ENCODE measurements around the gene UPF3A.
"Not testable (repeated sequence)": the region's sequence is repeated elsewhere in the genome, so short reads cannot be mapped to it uniquely, and the experiment has no call there.

Gene UPF3A

DNA sequence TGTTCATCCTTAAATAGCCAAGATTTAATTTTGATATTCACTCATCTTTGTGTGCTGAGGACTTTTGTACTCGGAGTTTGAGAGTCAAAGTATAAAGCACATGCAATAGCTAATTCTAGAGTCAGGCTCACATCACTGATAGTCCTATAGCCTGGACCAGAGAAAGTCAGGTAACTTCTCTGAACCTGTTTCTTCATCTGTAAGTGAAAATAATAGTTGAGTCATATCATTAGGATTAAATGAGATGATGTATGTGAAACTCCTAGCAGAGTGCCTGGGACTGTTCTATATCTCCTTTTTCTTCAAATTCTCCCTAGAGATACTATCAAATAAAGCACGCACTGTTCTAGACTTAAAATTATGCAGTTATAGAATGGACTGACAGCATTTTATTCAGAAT lies 41.9 kb downstream of the UPF3A start:
- no peaks in the 10 kb centered on the region for H3K9me3 ChIP-seq (ENCODE audit: control insufficient read depth, insufficient read depth, low read length)
- H3K36me3 ChIP-seq (ENCODE audit: insufficient read depth, low read length), result peaks cover 29% of the 10 kb centered on the region
- H3K9ac ChIP-seq (ENCODE audit: low read depth, low read length), result no peak overlapping the region
- H3K4me1 ChIP-seq (ENCODE audit: insufficient read depth, low read length), result no peaks in the 10 kb centered on the region

DNA sequence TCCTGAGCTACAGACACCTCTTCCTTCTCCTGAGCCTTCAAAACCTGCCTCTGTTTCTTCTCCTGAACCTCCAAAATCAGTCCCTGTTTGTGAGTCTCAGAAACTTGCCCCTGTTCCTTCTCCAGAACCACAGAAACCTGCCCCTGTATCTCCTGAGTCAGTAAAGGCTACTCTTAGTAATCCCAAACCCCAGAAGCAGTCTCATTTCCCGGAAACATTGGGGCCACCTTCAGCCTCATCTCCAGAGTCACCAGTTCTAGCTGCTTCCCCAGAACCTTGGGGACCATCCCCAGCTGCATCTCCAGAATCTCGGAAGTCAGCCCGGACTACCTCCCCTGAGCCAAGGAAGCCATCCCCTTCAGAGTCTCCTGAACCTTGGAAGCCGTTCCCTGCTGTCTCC lies 42.9 kb downstream of the UPF3A start:
- Histone ChIP-seq H3K36me3 (ENCODE audit: insufficient read depth, low read length) (peaks cover 29% of the 10 kb centered on the region), H3K4me1 (ENCODE audit: insufficient read depth, low read length) (no peaks in the 10 kb centered on the region), H3K9me3 (ENCODE audit: control insufficient read depth, insufficient read depth, low read length) (no peaks in the 10 kb centered on the region), H3K9ac (ENCODE audit: low read depth, low read length) (no peak overlapping the region)

DNA sequence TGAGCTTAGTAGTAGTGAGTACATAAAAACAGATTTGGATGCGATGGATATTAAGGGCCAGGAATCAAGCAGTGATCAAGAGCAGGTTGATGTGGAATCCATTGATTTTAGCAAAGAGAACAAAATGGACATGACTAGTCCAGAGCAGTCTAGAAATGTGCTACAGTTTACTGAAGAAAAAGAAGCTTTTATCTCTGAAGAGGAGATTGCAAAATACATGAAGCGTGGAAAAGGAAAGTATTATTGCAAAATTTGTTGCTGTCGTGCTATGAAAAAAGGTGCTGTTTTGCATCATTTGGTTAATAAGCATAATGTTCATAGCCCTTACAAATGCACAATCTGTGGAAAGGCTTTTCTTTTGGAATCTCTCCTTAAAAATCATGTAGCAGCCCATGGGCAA lies 44.3 kb downstream of the UPF3A start:
- H3K9ac ChIP-seq (ENCODE audit: low read depth, low read length), result no peak overlapping the region
- H3K4me1 ChIP-seq (ENCODE audit: insufficient read depth, low read length), result no peaks in the 10 kb centered on the region
- H3K9me3 ChIP-seq (ENCODE audit: control insufficient read depth, insufficient read depth, low read length), result no peaks in the 10 kb centered on the region
- H3K36me3 ChIP-seq (ENCODE audit: insufficient read depth, low read length), result peaks cover 29% of the 10 kb centered on the region

DNA sequence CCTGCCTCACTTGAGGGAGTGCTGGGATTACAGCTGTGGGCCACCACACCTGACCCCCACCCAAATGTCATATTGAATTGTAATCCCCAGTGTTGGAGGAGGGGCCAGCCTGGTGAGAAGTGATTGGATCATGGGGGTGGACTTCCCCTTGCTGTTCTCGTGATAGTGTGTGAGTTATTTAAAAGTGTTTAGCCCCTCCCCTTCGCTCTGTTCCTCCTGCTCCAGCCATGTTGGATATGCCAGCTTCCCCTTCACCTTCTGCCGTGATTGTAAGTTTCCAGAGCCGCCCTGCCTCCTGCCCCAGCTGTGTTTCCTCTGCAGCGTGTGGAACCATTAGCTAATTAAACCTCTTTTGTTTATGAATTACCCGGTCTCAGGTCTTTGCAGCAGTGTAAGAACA lies 46.6 kb downstream of the UPF3A start:
- no peaks in the 10 kb centered on the region for H3K4me1 ChIP-seq (ENCODE audit: insufficient read depth, low read length)
- no peak overlapping the region for H3K9ac ChIP-seq (ENCODE audit: low read depth, low read length)
- H3K9me3 ChIP-seq (ENCODE audit: control insufficient read depth, insufficient read depth, low read length), result no peaks in the 10 kb centered on the region
- peaks cover 25% of the 10 kb centered on the region for H3K36me3 ChIP-seq (ENCODE audit: insufficient read depth, low read length)

- H3K9me3 ChIP-seq (ENCODE audit: control insufficient read depth, insufficient read depth, low read length), result no peaks in the 10 kb centered on the region
- H3K9ac ChIP-seq (ENCODE audit: low read depth, low read length), result no peak overlapping the region
- H3K36me3 ChIP-seq (ENCODE audit: insufficient read depth, low read length), result peaks cover 24% of the 10 kb centered on the region
- H3K4me1 ChIP-seq (ENCODE audit: insufficient read depth, low read length), result no peaks in the 10 kb centered on the region
Observed at GRCh38 chr13:114328595-114328994, 47.2 kb downstream of the UPF3A start.

DNA sequence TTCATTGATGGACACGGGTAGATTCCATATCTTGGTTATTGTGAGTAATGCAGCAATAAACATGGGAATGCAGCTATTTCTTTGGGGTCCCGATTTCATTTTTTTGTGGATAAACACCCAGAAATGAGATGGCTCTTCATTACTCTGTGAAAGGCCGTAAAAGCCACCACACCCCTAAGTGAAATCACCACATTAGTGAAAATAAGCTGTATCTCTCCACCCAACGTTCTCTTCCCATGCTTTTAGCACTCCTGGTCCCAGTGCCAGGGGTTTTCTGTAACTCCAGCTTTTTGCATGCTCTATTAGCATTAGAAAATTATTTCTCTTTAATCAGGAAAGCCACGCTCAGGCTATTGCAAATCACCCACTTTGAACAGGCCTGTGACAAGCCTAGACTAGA lies 48.7 kb downstream of the UPF3A start:
- H3K9ac ChIP-seq (ENCODE audit: low read depth, low read length), result no peak overlapping the region
- H3K9me3 ChIP-seq (ENCODE audit: control insufficient read depth, insufficient read depth, low read length), result no peaks in the 10 kb centered on the region
- H3K36me3 ChIP-seq (ENCODE audit: insufficient read depth, low read length), result peaks cover 10% of the 10 kb centered on the region
- H3K4me1 ChIP-seq (ENCODE audit: insufficient read depth, low read length), result no peaks in the 10 kb centered on the region

DNA sequence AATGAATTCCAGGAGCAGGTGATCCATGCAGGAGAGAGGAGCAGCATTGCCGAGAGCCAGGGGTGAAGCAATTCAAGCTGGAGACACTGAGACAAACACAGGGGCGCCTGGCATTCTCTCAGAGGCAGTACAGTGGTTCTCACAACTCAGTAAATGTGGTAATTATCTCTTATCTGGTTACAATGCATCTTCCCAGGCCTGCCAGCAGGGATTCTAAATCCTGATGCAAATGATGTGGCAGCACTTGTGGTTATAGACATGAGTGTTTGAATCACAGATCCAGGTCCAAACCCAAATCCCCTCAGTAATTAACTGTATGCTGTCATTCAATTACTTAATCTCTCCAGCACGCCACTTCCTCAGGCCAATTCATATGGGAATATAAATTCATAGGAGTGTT lies 52.5 kb downstream of the UPF3A start:
- not testable (repeated sequence) for H3K9ac ChIP-seq (ENCODE audit: low read depth, low read length); H3K4me1 ChIP-seq (ENCODE audit: insufficient read depth, low read length); H3K9me3 ChIP-seq (ENCODE audit: control insufficient read depth, insufficient read depth, low read length); H3K36me3 ChIP-seq (ENCODE audit: insufficient read depth, low read length)

DNA sequence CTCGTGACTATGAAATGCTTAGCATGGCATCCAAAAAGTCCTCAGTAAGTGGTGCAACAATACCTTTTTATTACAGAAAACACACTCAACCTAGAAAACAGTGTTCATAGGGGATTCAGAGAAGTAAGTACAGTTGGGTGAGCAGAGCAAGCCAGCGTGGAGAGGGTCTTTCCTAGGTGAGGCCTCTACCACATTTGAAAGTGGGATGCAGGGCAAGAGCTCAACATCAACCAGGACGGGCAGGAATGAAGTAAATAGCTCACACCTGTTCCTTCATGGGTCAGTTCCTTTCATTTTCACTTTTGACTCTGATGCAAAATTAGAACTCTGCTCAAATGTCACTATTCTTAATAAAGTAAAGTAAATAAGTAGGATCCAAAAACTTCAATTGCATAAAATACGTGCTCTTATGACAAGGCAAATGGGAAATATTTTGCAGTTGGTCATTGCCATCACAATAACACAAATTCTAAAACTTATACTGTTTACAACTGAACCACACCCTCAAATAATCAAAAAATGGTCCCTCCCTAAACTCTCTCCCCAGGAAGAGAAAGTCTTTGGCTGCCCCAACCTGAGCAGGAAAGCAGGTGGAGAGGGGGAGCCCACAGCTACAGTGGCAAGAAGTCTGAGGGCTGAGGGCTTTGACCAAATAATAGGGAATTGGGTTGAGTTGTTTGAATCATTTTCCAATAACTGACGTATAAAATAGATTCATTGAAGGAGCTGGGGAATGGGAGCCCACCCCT lies 53.1 kb downstream of the UPF3A start:
- no peaks in the 10 kb centered on the region for H3K4me1 ChIP-seq (ENCODE audit: insufficient read depth, low read length)
- no peak overlapping the region for H3K9ac ChIP-seq (ENCODE audit: low read depth, low read length)

DNA sequence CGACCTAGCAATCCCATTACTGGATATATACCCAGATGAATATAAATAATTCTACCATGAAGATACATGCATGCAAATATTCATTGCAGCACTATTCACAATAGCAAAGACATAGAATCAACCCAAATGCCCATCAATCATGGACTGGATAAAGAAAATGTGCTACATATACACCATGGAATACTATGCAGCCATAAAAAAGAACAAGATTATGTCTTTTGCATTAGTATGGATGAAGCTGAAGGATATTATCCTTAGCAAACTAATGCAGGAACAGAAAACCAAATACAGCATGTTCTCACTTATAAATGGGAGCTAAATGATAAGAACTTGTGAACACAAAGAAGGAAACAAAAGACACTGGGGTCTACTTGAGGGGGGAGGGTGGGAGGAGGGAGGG lies 55.1 kb downstream of the UPF3A start:
- not testable (repeated sequence) for H3K4me1 ChIP-seq (ENCODE audit: insufficient read depth, low read length); H3K36me3 ChIP-seq (ENCODE audit: insufficient read depth, low read length)

More for the DNA sequence above, 53.1 kb downstream of the UPF3A start:
- no peaks in the 10 kb centered on the region for H3K9me3 ChIP-seq (ENCODE audit: control insufficient read depth, insufficient read depth, low read length)
- no peaks in the 10 kb centered on the region for H3K36me3 ChIP-seq (ENCODE audit: insufficient read depth, low read length)

DNA sequence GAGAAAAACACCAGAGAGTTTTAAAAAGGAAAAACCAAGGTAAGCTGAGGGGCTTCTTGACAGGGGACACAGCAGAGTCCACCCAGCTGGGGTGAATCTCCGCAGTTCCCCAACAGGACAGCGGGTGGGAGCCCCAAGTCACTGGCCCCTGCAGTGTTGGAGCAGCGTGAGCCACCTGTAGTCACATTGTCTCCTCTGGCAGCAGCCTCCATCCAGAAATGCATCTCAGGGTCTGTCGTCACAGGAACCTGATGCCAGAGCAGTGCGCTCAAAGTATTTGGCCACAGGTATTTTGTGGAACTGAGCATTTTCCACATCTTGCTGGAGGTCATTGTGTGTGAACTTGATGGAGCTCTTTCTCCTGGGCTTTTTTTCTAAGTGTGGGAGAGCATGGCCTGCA lies 57.6 kb downstream of the UPF3A start:
- H3K36me3 ChIP-seq (ENCODE audit: insufficient read depth, low read length), result no peaks in the 10 kb centered on the region
- H3K9ac ChIP-seq (ENCODE audit: low read depth, low read length), result no peak overlapping the region
- no peaks in the 10 kb centered on the region; the same call in 1 of the 2 replicates for H3K9me3 ChIP-seq (ENCODE audit: control insufficient read depth, insufficient read depth, low read length)
- no peaks in the 10 kb centered on the region for H3K4me1 ChIP-seq (ENCODE audit: insufficient read depth, low read length)

More for the DNA sequence above, 55.1 kb downstream of the UPF3A start:
- H3K9me3 ChIP-seq (ENCODE audit: control insufficient read depth, insufficient read depth, low read length); H3K9ac ChIP-seq (ENCODE audit: low read depth, low read length): not testable (repeated sequence)

- no peaks in the 10 kb centered on the region; the same call in 1 of the 2 replicates for H3K9me3 ChIP-seq (ENCODE audit: control insufficient read depth, insufficient read depth, low read length)
- no peaks in the 10 kb centered on the region for H3K36me3 ChIP-seq (ENCODE audit: insufficient read depth, low read length)
- H3K4me1 ChIP-seq (ENCODE audit: insufficient read depth, low read length), result no peaks in the 10 kb centered on the region
- no peak overlapping the region for H3K9ac ChIP-seq (ENCODE audit: low read depth, low read length)
Observed at GRCh38 chr13:114339857-114340534, 58.6 kb downstream of the UPF3A start.

DNA sequence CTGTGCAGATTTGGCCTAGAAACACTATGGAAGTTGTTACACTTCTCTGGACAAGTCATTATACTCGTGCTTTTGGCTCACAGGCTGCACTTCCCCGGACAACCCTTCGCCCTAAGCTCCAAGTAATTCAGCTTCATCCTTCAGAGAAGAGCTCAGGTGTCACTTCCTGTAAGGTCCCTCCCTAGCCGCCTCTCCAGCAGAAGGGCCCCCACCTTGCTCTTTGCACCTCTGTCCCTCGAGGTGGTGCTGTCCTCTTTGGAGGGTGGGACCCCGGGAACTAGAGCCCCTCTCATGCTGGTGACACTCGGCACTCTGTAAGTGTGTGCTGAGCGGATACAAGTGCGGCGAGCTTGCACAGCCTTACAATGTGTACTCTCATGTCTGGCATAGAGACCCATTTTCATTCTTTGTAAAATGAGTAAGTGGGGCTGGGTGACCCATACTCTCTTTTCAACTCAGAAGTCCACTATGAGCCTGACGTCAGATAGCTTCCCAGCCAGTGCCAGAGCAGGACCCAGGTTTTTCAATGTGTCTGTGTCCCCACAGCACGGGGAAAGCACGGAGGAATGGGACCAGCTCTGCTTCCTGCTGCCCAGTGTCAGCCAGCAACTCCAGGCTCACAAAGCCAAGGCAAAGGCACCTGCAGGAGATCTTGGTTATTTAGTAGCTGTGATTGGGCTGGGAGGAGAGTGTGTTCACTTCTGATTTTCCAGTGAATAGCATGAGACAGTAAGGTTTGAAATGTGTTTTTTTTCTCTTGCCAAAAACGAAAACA lies 59.8 kb downstream of the UPF3A start:
- no peaks in the 10 kb centered on the region for H3K36me3 ChIP-seq (ENCODE audit: insufficient read depth, low read length)
- no peak overlapping the region for H3K9ac ChIP-seq (ENCODE audit: low read depth, low read length)
- H3K9me3 ChIP-seq (ENCODE audit: control insufficient read depth, insufficient read depth, low read length), result no peaks in the 10 kb centered on the region; the same call in 1 of the 2 replicates

GRCh38 chr13:114347256-114347655 lies 65.9 kb downstream of the UPF3A start:
- H3K9ac ChIP-seq (ENCODE audit: low read depth, low read length); H3K36me3 ChIP-seq (ENCODE audit: insufficient read depth, low read length); H3K4me1 ChIP-seq (ENCODE audit: insufficient read depth, low read length); H3K9me3 ChIP-seq (ENCODE audit: control insufficient read depth, insufficient read depth, low read length): not testable (repeated sequence)

More for the DNA sequence above, 59.8 kb downstream of the UPF3A start:
- H3K4me1 ChIP-seq (ENCODE audit: insufficient read depth, low read length), result no peaks in the 10 kb centered on the region

DNA sequence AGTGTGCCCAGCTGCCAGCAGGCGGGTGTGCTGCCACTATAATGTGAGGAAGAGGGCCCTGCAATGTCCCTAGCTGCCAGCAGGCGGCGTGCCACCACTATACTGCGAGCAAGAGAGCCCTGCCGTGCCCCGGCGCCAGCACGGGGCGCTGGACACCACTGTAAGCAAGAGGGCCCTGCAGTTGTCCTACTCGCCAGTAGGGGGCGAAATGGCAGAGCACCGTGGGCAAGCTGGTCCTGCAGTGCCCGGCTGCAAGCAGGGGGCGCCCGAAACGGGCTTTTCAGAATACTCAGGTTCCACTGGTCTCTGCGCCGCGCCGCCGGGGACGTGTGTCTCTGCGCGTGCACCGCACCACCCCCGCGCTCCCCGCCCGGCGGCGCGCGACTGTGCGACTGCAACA lies 71.4 kb downstream of the UPF3A start:
- H3K4me1 ChIP-seq (ENCODE audit: insufficient read depth, low read length); H3K36me3 ChIP-seq (ENCODE audit: insufficient read depth, low read length); H3K9me3 ChIP-seq (ENCODE audit: control insufficient read depth, insufficient read depth, low read length); H3K9ac ChIP-seq (ENCODE audit: low read depth, low read length): not testable (repeated sequence)

GRCh38 chr13:114353382-114353781 lies 72.0 kb downstream of the UPF3A start:
- H3K36me3 ChIP-seq (ENCODE audit: insufficient read depth, low read length); H3K9me3 ChIP-seq (ENCODE audit: control insufficient read depth, insufficient read depth, low read length); H3K4me1 ChIP-seq (ENCODE audit: insufficient read depth, low read length); H3K9ac ChIP-seq (ENCODE audit: low read depth, low read length): not testable (repeated sequence)
